Vagina (tissue), 2 donors: ENCODE results near the gene TNFAIP1.

Experiments used
- CTCF ChIP-seq, 3 experiments: fragments of 450-650 bp in 2 of 3; fragments of 200-600 bp in 1 of 3; sonication (generic) in 1 of 3; IDR thresholded peaks; one replicate each; pipeline ENCODE4 v1.5.1; 2017 to 2019; ENCODE audit warnings: antibody characterized with exemption in 3 of 3, mild to moderate bottlenecking in 2 of 3, moderate library complexity in 2 of 3
- POLR2A ChIP-seq, 2 donors: fragments of 450-650 bp; IDR thresholded peaks; one replicate each; pipeline ENCODE4 v1.6.1; 2017; ENCODE audit warnings: antibody characterized with exemption in 2 of 2, mild to moderate bottlenecking in 2 of 2, moderate library complexity in 2 of 2
- POLR2AphosphoS5 ChIP-seq, 2 donors: sonication (generic); formaldehyde crosslinking; IDR thresholded peaks; one replicate each; pipeline ENCODE4 v1.9.0; 2017; ENCODE audit warnings: antibody characterized with exemption in 2 of 2, mild to moderate bottlenecking in 2 of 2, low read depth in 1 of 2; ENCODE audit not compliant: insufficient read depth in 1 of 2

- TF ChIP-seq POLR2AphosphoS5 (IDR thresholded peaks at IDR 0.05; ENCODE audit: insufficient read depth in 1 of 2, low read depth in 1 of 2) (no peak), CTCF (IDR thresholded peaks at IDR 0.05) (no peak), POLR2A (IDR thresholded peaks at IDR 0.05) (no peak)
These were observed 8.0 kb downstream of the TNFAIP1 start for GRCh38 chr17:28343491-28343932.
